K562 (cell line): ENCODE results near the gene NALCN. TPM values are rescaled to one million over a fixed set of nuclear protein-coding genes. Genes with fewer than 3 reads are reported as not detected.

ENCODE experiments used
- C11orf30 ChIP-seq: fragments of 450-650 bp; IDR thresholded peaks from 2 replicates; pipeline ENCODE4 v1.6.1; 2016; ENCODE audit warnings: low read depth, mild to moderate bottlenecking
- CBFA2T2 ChIP-seq: fragments of 450-650 bp; conservative IDR thresholded peaks from 2 replicates; pipeline ENCODE4 v1.6.1; 2017; ENCODE audit warnings: mild to moderate bottlenecking
- CHD7 ChIP-seq: fragments of 200-600 bp; sonication (generic); IDR thresholded peaks from one replicate; pipeline ENCODE4 v1.6.1; 2012; ENCODE audit warnings: mild to moderate bottlenecking, low read depth, low read length, inconsistent platforms
- TFAP4 ChIP-seq: sonication (generic); formaldehyde crosslinking; IDR thresholded peaks from 2 replicates; pipeline ENCODE4 v1.8.0; 2022; ENCODE audit warnings: missing genetic modification reagents, mild to moderate bottlenecking, moderate library complexity, borderline replicate concordance
- ZFP30 ChIP-seq: fragments of 250-450 bp; sonication (Bioruptor Pico); IDR thresholded peaks from 2 replicates; pipeline ENCODE4 v1.8.0; 2022; ENCODE audit warnings: moderate library complexity, mild to moderate bottlenecking, inconsistent platforms, borderline replicate concordance
- ZNF507 ChIP-seq: conservative IDR thresholded peaks from 2 replicates; pipeline ENCODE4 v1.6.1; 2017; ENCODE audit warnings: missing genetic modification characterization, missing compliant biosample characterization
- ZNF561 ChIP-seq: fragments of 450-650 bp; formaldehyde crosslinking; conservative IDR thresholded peaks from 2 replicates; pipeline ENCODE4 v1.4.0; 2020; ENCODE audit warnings: mild to moderate bottlenecking, moderate library complexity
- ZNF583 ChIP-seq: fragments of 250-450 bp; sonication (Bioruptor Pico); IDR thresholded peaks from 2 replicates; pipeline ENCODE4 v1.4.0; 2020
- polyA plus RNA-seq, 8 experiments: library from polyadenylated mRNA; depleted of rRNA in 4 of 8; stranded (reverse) in 5 of 8; unstranded in 3 of 8; fragments of >200 nt; fragmentation: Nextera tagmentation in 2 of 8; fragmentation: Illumina TruSeq in 1 of 8; extraction: Ambion mirVana in 2 of 8; extraction: Trizol in 1 of 8; gene quantifications; 2 replicates each; pipeline versions ENCODE4 v1.2.1 to v1.2.3, GENCODE V29; 2011 to 2014; ENCODE audit warnings: inconsistent platforms in 1 of 8, missing spikeins in 1 of 8
- total RNA-seq, 7 experiments: library from RNA; depleted of rRNA in 6 of 7; stranded (reverse); fragments of >200 nt in 6 of 7; fragmentation: Illumina TruSeq in 2 of 7; extraction: Trizol in 2 of 7; gene quantifications; 2 replicates each; pipeline versions ENCODE4 v1.2.1 to v1.2.3, GENCODE V29; 2011 to 2021; ENCODE audit warnings: low replicate concordance in 1 of 7

The NALCN gene
- total and polyA plus RNA-seq, 9 of the 15 experiments (the other 6 are each of a cell fraction or from before 2014, with no cell fraction given), result not detected

GRCh38 chr13:101205408-101205807 is 210.9 kb downstream of the NALCN start (continued):
- TF ChIP-seq CHD7, result no peak
- TF ChIP-seq TFAP4 (CRISPR knock-in tag), result no peak
- no peak for TF ChIP-seq CBFA2T2
- no peak for TF ChIP-seq C11orf30
- TF ChIP-seq ZNF561 (CRISPR knock-in tag), result no peak
- no peak for TF ChIP-seq ZFP30 (CRISPR knock-in tag)
- no peak for TF ChIP-seq ZNF507
- TF ChIP-seq ZNF583 (CRISPR knock-in tag), result no peak
